ENCODE measurements around the gene PRRG3.

The PRRG3 gene

GRCh38 chrX:151724563-151725337 lies 29.5 kb downstream of the PRRG3 start:
- DNase-seq (ENCODE audit: extremely low spot score) = no peak
- TF ChIP-seq FOXM1 (IDR thresholded peaks at IDR 0.05; ENCODE audit: borderline replicate concordance) (no peak), L3MBTL2 (conservative IDR thresholded peaks at IDR 0.05) (no peak), SUZ12 (IDR thresholded peaks at IDR 0.05) (no peak), NFRKB (IDR thresholded peaks at IDR 0.05) (no peak), SP1 (IDR thresholded peaks at IDR 0.05) (no peak), HDGF (IDR thresholded peaks at IDR 0.05; ENCODE audit: borderline replicate concordance) (no peak), FOXA1 (IDR thresholded peaks at IDR 0.05) (no peak), TARDBP (IDR thresholded peaks at IDR 0.05) (no peak), LEF1 (IDR thresholded peaks at IDR 0.05; ENCODE audit: borderline replicate concordance) (no peak), BHLHE40 (IDR thresholded peaks at IDR 0.05; ENCODE audit: borderline replicate concordance) (no peak), ZNF384 (IDR thresholded peaks at IDR 0.05) (no peak), ARNT (IDR thresholded peaks at IDR 0.05) (no peak), ELF4 (IDR thresholded peaks at IDR 0.05) (no peak), FOXK2 (IDR thresholded peaks at IDR 0.05) (no peak), CTBP1 (IDR thresholded peaks at IDR 0.05; ENCODE audit: borderline replicate concordance) (no peak)
- TF ChIP-seq, protein P1, sequence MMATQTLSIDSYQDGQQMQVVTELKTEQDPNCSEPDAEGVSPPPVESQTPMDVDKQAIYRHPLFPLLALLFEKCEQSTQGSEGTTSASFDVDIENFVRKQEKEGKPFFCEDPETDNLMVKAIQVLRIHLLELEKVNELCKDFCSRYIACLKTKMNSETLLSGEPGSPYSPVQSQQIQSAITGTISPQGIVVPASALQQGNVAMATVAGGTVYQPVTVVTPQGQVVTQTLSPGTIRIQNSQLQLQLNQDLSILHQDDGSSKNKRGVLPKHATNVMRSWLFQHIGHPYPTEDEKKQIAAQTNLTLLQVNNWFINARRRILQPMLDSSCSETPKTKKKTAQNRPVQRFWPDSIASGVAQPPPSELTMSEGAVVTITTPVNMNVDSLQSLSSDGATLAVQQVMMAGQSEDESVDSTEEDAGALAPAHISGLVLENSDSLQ (IDR thresholded peaks at IDR 0.05) = no peak
- POLR2A ChIA-PET = no interaction called here
- CTCF ChIA-PET = interaction anchor here (0.8 kb wide), 1 partner anchor 9 kb away, joined by 3 read pairs; no protein-coding TSS in a partner anchor

DNA sequence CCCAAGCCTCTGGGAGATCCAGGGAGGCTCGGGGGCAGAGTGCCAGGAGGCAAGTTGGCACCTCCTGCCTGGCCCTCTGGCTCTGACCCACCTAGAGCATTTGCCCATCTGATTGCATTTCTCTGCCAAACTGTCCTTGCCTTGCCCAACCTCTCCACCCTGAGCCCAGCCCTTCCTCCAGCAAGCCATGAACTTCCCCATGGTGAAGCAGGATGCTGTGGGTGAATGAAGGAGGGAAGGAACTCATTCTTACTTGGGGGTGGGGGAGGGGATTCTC lies 30.0 kb downstream of the PRRG3 start:
- no peak for DNase-seq (ENCODE audit: extremely low spot score)
- ChIA-PET CTCF (interaction anchor here (0.8 kb wide), 1 partner anchor 10 kb away, joined by 3 read pairs; no protein-coding TSS in a partner anchor), POLR2A (no interaction called here)
- TF ChIP-seq HDGF (IDR thresholded peaks at IDR 0.05; ENCODE audit: borderline replicate concordance) = no peak

GRCh38 chrX:151726751-151727150 lies 31.5 kb downstream of the PRRG3 start:
- TF ChIP-seq SUZ12 (IDR thresholded peaks at IDR 0.05) (no peak), BHLHE40 (IDR thresholded peaks at IDR 0.05; ENCODE audit: borderline replicate concordance) (no peak), CTBP1 (IDR thresholded peaks at IDR 0.05; ENCODE audit: borderline replicate concordance) (no peak), TARDBP (IDR thresholded peaks at IDR 0.05) (no peak), L3MBTL2 (conservative IDR thresholded peaks at IDR 0.05) (no peak), ELF4 (IDR thresholded peaks at IDR 0.05) (no peak), ARNT (IDR thresholded peaks at IDR 0.05) (no peak), FOXK2 (IDR thresholded peaks at IDR 0.05) (no peak), ZNF384 (IDR thresholded peaks at IDR 0.05) (no peak), FOXM1 (IDR thresholded peaks at IDR 0.05; ENCODE audit: borderline replicate concordance) (no peak)
- TF ChIP-seq, protein P1 (IDR thresholded peaks at IDR 0.05) = no peak
- CTCF ChIA-PET = no interaction called here

DNA sequence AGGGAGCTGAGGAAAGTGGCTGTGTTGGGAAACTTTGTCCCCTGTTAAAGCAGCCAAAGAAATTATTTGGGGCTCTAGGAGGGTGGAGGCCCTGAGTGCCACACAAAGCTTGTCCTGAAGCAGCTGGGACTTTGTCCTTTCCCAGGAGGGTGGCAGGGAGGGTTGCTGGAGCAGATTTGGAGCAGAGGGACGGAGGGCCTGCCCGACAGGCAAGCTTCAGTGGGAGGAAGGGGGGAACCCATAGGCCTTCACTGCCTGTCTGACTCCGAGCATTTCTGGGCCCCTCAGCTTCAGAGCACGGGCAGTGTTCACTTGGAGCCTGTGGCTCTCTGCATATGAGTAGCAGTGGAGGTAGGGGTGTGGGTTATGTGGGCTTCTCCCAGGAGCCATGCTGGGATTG lies 32.1 kb downstream of the PRRG3 start:
- TF ChIP-seq FOXM1 (IDR thresholded peaks at IDR 0.05; ENCODE audit: borderline replicate concordance) (no peak), FOXA1 (IDR thresholded peaks at IDR 0.05) (no peak), ZNF384 (IDR thresholded peaks at IDR 0.05) (no peak), ARNT (IDR thresholded peaks at IDR 0.05) (no peak), SUZ12 (IDR thresholded peaks at IDR 0.05) (no peak), TARDBP (IDR thresholded peaks at IDR 0.05) (no peak), SP1 (IDR thresholded peaks at IDR 0.05) (no peak), HDGF (IDR thresholded peaks at IDR 0.05; ENCODE audit: borderline replicate concordance) (no peak), FOXK2 (IDR thresholded peaks at IDR 0.05) (no peak), LEF1 (IDR thresholded peaks at IDR 0.05; ENCODE audit: borderline replicate concordance) (no peak), NFRKB (IDR thresholded peaks at IDR 0.05) (no peak), ELF4 (IDR thresholded peaks at IDR 0.05) (no peak), BHLHE40 (IDR thresholded peaks at IDR 0.05; ENCODE audit: borderline replicate concordance) (no peak), L3MBTL2 (conservative IDR thresholded peaks at IDR 0.05) (no peak)
- TF ChIP-seq, protein P1 (IDR thresholded peaks at IDR 0.05) = no peak
- no peak for DNase-seq (ENCODE audit: extremely low spot score)
- POLR2A ChIA-PET = no interaction called here
- CTCF ChIA-PET = no interaction called here

More at GRCh38 chrX:151726751-151727150, 31.5 kb downstream of the PRRG3 start:
- POLR2A ChIA-PET = no interaction called here
- no peak for DNase-seq (ENCODE audit: extremely low spot score)

DNA sequence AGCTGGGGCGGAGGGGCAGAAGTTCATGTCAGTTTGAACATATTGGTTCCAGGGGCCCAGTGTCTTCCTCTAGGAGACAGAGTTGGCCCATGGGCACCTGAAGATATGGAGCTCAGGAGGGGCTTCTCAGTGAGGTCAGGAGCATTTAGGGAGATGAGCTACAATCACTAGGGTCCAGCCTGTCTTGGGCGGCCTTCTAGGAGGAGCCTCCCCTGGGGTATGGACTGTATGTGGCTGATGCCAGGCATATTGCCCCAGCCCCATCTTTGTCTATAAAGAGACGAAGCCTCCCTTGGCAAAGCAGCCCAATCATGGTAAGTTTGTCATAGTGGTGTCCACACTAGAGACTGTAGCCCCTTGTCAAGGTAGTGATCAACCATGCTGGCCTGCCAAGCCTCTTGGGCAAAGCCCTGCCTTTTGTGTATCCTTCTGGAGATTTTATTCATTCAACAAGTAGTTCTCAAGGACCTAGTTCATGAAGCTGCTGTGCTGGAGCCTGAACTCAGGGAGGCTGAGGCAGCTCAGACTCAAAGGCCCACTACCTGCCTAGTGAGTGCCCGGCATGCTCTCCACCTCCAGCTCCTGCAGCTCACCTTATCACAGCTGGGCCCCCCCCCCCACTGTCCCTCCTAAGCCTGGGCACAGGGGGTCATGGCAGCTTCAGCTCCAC lies 33.9 kb downstream of the PRRG3 start:
- POLR2A ChIA-PET = no interaction called here
- TF ChIP-seq NFRKB (IDR thresholded peaks at IDR 0.05) = no peak
- no peak for TF ChIP-seq FOXM1 (IDR thresholded peaks at IDR 0.05; ENCODE audit: borderline replicate concordance)
- no peak for TF ChIP-seq BHLHE40 (IDR thresholded peaks at IDR 0.05; ENCODE audit: borderline replicate concordance)
- no peak for TF ChIP-seq FOXK2 (IDR thresholded peaks at IDR 0.05)
- no peak for TF ChIP-seq ELF4 (IDR thresholded peaks at IDR 0.05)
- no peak for TF ChIP-seq SUZ12 (IDR thresholded peaks at IDR 0.05)
- TF ChIP-seq FOXA1 (IDR thresholded peaks at IDR 0.05) = no peak
- no peak for TF ChIP-seq HDGF (IDR thresholded peaks at IDR 0.05; ENCODE audit: borderline replicate concordance)
- no peak for TF ChIP-seq SP1 (IDR thresholded peaks at IDR 0.05)
- no peak for TF ChIP-seq ARNT (IDR thresholded peaks at IDR 0.05)
- no peak for TF ChIP-seq CTBP1 (IDR thresholded peaks at IDR 0.05; ENCODE audit: borderline replicate concordance)
- no peak for TF ChIP-seq L3MBTL2 (conservative IDR thresholded peaks at IDR 0.05)
- no peak for TF ChIP-seq LEF1 (IDR thresholded peaks at IDR 0.05; ENCODE audit: borderline replicate concordance)
- TF ChIP-seq, protein P1 (IDR thresholded peaks at IDR 0.05) = no peak
- TF ChIP-seq TARDBP (IDR thresholded peaks at IDR 0.05) = no peak
- no peak for TF ChIP-seq ZNF384 (IDR thresholded peaks at IDR 0.05)
- CTCF ChIA-PET = no interaction called here
- DNase-seq (ENCODE audit: extremely low spot score) = no peak
